ENCODE data around the gene POLG2. TPM values are rescaled to one million over a fixed set of nuclear protein-coding genes. Genes with fewer than 3 reads are reported as not detected.
"Not testable (repeated sequence)": the region's sequence is repeated elsewhere in the genome, so short reads cannot be mapped to it uniquely, and the experiment has no call there.

POLG2 gene
- total RNA-seq, 1 donor from 2014 or later: 6.9 TPM

DNA sequence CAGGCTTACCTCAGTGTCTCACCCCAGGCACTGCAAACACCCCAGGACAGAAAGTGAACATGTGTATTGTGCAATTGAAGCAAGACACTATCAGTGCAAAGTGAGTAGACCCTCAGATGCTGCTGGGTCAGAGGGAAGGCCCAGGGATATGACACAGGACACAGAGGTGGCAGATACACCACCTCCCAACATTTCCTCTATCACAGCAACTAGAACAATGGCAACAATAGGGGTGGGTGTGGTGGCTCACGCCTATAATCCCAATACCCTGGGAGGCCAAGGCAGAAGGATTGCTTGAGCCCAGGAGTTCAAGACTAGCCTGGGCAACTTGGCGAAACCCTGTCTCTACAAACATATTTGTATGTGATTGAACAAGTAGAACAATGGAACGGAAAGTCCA lies 25.4 kb downstream of the POLG2 start:
- no peak overlapping the region for H3K4me3 ChIP-seq (ENCODE audit: low read depth, low read length)
- H3K36me3 ChIP-seq (ENCODE audit: control insufficient read depth, insufficient read depth, low read length): no peaks in the 10 kb centered on the region
- H3K27me3 ChIP-seq (ENCODE audit: control insufficient read depth, insufficient read depth, low read length): no peaks in the 10 kb centered on the region
- TF ChIP-seq, protein P1, sequence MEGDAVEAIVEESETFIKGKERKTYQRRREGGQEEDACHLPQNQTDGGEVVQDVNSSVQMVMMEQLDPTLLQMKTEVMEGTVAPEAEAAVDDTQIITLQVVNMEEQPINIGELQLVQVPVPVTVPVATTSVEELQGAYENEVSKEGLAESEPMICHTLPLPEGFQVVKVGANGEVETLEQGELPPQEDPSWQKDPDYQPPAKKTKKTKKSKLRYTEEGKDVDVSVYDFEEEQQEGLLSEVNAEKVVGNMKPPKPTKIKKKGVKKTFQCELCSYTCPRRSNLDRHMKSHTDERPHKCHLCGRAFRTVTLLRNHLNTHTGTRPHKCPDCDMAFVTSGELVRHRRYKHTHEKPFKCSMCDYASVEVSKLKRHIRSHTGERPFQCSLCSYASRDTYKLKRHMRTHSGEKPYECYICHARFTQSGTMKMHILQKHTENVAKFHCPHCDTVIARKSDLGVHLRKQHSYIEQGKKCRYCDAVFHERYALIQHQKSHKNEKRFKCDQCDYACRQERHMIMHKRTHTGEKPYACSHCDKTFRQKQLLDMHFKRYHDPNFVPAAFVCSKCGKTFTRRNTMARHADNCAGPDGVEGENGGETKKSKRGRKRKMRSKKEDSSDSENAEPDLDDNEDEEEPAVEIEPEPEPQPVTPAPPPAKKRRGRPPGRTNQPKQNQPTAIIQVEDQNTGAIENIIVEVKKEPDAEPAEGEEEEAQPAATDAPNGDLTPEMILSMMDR (IDR thresholded peaks at IDR 0.05; ENCODE audit: insufficient read depth, low read length, poor library complexity, severe bottlenecking): no peak
- DNase-seq (ENCODE audit: low read depth): no peak

DNA sequence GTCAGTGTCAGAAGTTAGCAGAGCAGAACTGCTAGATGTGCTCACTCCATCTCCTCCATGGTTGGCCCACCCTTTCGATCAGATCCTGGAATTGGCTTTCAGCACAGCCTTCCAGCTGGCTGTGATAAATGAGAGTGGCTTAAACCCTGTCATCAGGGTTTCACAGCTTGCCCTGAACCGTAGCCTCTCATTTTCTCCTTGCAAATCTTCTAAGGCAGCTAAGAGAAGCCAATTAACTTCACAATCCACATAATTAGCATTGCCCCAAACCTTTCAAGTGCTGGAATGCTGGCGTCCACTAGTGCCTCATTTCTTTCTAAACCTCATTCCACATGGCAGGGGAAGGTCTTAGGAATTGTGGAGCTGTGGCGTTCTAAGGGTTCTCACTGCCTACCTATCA lies 26.2 kb downstream of the POLG2 start:
- Histone ChIP-seq H3K36me3 (ENCODE audit: control insufficient read depth, insufficient read depth, low read length) (no peaks in the 10 kb centered on the region), H3K4me3 (ENCODE audit: low read depth, low read length) (no peak overlapping the region), H3K27me3 (ENCODE audit: control insufficient read depth, insufficient read depth, low read length) (no peaks in the 10 kb centered on the region)
- TF ChIP-seq, protein P1 (IDR thresholded peaks at IDR 0.05; ENCODE audit: insufficient read depth, low read length, poor library complexity, severe bottlenecking): no peak
- DNase-seq (ENCODE audit: low read depth): no peak

DNA sequence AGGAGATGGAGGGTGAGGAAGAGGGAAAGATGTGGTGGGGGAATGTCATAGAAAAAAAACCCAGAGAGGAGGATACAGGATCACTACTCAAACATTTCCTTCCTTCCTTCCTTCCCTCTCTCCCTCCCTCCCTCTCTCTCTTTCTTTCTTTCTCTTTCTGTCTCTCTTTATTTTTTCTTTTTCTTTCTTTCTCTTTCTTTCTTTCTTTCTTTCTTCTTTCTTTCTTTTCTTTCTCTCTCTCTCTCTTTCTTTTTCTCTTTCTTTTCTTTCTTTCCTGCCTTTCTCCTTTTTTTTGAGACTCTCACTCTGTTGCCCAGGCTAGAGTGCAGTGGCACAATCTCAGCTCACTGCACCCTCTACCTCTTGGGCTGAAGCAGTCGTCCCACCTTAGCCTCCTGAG lies 30.0 kb downstream of the POLG2 start:
- not testable (repeated sequence) for H3K36me3 ChIP-seq (ENCODE audit: control insufficient read depth, insufficient read depth, low read length); DNase-seq (ENCODE audit: low read depth); H3K4me3 ChIP-seq (ENCODE audit: low read depth, low read length); H3K27me3 ChIP-seq (ENCODE audit: control insufficient read depth, insufficient read depth, low read length)

DNA sequence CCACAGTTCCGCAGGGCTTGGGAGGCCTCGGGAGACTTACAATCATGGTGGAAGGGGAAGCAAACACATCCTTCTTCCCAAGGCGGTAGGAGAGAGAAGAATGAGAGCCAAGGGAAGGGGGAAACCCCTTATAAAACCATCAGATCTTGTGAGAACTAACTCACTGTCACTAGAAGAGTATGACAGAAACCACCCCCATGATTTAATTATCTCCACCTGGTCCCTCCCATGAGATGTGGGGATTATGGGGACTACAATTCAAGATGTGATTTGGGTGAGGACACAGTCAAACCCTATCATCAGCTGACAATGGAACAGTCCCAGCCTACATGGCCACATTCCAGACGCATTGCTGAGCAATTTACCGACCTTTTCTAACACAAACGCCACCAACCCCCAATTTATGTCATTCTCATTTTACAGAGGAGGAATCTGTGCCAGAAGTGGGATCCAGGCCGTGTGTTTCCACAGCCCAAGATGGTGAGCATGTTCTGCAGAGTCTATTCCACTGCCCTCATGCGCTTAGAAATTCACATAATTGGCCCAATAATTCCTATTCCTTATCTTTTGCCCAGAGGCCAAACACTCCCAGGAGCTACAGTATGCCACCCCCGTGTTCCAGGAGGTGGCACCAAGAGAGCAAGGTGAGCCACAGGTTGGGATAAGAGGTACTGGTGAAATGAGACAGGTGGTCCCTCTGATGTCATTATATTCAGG lies 30.7 kb downstream of the POLG2 start:
- Histone ChIP-seq H3K4me3 (ENCODE audit: low read depth, low read length) (no peak overlapping the region), H3K27me3 (ENCODE audit: control insufficient read depth, insufficient read depth, low read length) (no peaks in the 10 kb centered on the region), H3K36me3 (ENCODE audit: control insufficient read depth, insufficient read depth, low read length) (no peaks in the 10 kb centered on the region)
- TF ChIP-seq, protein P1 (IDR thresholded peaks at IDR 0.05; ENCODE audit: insufficient read depth, low read length, poor library complexity, severe bottlenecking): no peak
- no peak for DNase-seq (ENCODE audit: low read depth)

DNA sequence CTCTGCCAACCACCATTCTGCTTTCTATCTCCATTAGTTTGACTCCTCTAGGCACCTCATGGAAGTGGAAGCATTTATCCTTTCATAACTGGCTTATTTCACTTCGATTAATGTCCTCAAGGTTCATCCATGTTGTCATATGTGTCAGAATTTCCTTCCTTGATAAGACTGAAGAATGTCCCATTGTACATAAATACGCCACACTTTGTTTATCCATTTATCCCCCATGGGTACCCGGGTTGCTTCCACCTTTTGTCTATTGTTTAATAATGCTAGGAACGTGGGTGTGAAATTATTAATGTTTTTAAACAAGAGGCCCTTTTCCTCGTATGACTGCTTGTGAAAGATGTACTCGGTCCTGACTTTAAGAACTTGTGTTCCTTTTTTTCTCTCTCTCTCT lies 35.1 kb downstream of the POLG2 start:
- DNase-seq (ENCODE audit: low read depth): no peak
- TF ChIP-seq, protein P1 (IDR thresholded peaks at IDR 0.05; ENCODE audit: insufficient read depth, low read length, poor library complexity, severe bottlenecking): no peak
- H3K4me3 ChIP-seq (ENCODE audit: low read depth, low read length): no peak overlapping the region
- H3K27me3 ChIP-seq (ENCODE audit: control insufficient read depth, insufficient read depth, low read length): no peaks in the 10 kb centered on the region
- no peaks in the 10 kb centered on the region for H3K36me3 ChIP-seq (ENCODE audit: control insufficient read depth, insufficient read depth, low read length)

DNA sequence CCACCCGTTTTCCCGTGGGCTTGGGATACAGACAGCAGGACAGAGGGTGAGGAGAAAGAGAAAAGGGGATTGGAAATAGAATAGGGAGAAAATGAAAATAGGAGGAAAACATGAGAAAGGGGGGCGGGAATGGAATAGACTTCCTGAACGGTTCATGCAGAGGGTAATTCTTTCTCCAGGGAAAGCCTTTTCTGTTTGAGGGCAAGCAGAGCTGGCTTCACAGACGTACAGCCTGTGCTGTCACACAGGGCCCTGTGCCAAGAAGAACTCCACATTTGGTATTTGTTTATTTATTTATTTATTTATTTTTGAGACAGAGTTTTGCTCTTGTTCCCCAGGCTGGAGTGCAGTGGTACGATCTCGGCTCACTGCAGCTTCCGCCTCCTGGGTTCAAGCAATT lies 35.9 kb downstream of the POLG2 start:
- TF ChIP-seq, protein P1 (IDR thresholded peaks at IDR 0.05; ENCODE audit: insufficient read depth, low read length, poor library complexity, severe bottlenecking): no peak
- DNase-seq (ENCODE audit: low read depth): no peak
- H3K27me3 ChIP-seq (ENCODE audit: control insufficient read depth, insufficient read depth, low read length): no peaks in the 10 kb centered on the region
- H3K36me3 ChIP-seq (ENCODE audit: control insufficient read depth, insufficient read depth, low read length): no peaks in the 10 kb centered on the region
- H3K4me3 ChIP-seq (ENCODE audit: low read depth, low read length): no peak overlapping the region

DNA sequence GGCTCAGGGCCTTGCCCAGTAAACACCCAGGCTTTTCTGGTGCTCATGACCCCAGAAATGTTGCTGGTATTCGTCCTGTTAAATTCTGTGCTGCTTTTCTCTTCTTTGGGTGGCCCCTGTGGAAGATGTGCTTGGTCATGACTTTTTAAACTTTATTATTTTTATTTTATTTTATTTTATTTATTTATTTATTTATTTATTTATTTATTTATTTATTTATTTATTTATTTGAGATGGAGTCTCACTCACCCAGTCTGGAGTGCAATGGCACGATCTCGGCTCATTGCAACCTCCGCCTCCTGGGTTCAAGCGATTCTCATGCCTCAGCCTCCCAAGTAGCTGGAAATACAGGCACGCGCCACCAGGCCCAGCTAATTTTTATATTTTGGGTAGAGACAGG lies 37.0 kb downstream of the POLG2 start:
- H3K36me3 ChIP-seq (ENCODE audit: control insufficient read depth, insufficient read depth, low read length); DNase-seq (ENCODE audit: low read depth); H3K4me3 ChIP-seq (ENCODE audit: low read depth, low read length); H3K27me3 ChIP-seq (ENCODE audit: control insufficient read depth, insufficient read depth, low read length): not testable (repeated sequence)

All from kidney epithelial cell (primary cell).